ENCODE measurements around the gene HDHD3.

HDHD3 gene

DNA sequence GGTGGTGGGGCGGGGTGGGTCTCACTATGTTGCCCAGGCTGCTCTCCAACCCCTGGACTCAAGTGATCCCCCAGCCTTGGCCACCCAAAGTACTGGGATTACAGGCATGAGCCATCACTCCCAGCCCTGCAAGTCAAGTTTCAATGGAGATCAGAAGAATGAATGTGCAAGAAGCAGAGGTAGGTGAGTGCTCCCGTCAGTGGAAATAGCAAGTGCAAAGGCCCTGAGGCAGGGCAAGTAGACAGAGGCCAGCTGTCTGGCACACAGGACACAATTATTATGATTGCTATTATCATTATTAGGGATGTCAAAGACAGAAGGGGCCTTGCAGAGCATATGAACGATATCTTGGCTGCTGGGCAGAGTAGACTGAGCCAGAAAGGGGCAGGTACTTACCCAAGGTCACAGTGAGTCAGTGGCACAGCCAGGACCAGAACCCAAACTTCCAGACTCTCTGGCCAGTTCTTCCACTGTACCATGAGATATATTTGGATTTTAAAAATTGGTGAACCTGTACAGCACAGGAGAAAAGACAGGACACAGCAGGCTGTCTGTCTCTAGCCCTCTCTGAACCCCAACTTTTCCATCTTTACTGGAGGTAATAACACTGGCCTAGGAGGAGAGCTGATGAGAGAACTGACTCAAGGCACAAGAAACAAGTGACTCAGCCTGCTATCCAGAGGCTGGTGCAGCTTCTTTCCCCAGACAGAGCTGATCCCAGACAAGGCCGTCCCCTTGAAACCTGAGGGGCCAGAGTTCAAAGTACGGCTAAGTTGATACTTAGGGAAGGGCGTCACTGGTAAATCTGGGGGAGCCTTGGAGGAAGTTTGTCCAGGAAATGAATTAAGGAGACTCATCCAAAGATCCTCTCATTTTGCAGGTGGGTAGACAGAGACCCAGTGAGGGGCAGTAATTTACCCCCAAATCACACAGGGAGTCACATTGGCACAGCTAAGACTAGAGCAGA lies 1.4 kb downstream of the HDHD3 start:
- CTCF ChIA-PET, result interaction anchor here (0.6 to 0.9 kb wide), 2 partner anchors 14 to 101 kb away, joined by 3 read pairs; no protein-coding TSS in a partner anchor
- no peak for TF ChIP-seq ARNT (IDR thresholded peaks at IDR 0.05)
- TF ChIP-seq SP1 (IDR thresholded peaks at IDR 0.05), result no peak
- TF ChIP-seq, protein P1, sequence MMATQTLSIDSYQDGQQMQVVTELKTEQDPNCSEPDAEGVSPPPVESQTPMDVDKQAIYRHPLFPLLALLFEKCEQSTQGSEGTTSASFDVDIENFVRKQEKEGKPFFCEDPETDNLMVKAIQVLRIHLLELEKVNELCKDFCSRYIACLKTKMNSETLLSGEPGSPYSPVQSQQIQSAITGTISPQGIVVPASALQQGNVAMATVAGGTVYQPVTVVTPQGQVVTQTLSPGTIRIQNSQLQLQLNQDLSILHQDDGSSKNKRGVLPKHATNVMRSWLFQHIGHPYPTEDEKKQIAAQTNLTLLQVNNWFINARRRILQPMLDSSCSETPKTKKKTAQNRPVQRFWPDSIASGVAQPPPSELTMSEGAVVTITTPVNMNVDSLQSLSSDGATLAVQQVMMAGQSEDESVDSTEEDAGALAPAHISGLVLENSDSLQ (IDR thresholded peaks at IDR 0.05), result no peak
- TF ChIP-seq ELF4 (IDR thresholded peaks at IDR 0.05), result no peak
- no peak for TF ChIP-seq L3MBTL2 (conservative IDR thresholded peaks at IDR 0.05)
- no peak for TF ChIP-seq BHLHE40 (IDR thresholded peaks at IDR 0.05; ENCODE audit: borderline replicate concordance)
- no peak for TF ChIP-seq LEF1 (IDR thresholded peaks at IDR 0.05; ENCODE audit: borderline replicate concordance)
- TF ChIP-seq ZNF384 (IDR thresholded peaks at IDR 0.05), result no peak
- TF ChIP-seq FOXK2 (IDR thresholded peaks at IDR 0.05), result no peak
- TF ChIP-seq SUZ12 (IDR thresholded peaks at IDR 0.05), result no peak
- no peak for DNase-seq (ENCODE audit: extremely low spot score)
- POLR2A ChIA-PET, result interaction anchor here (0.7 to 1.3 kb wide), 2 partner anchors 36 to 100 kb away, joined by 3 read pairs; partner anchors contain the start of genes CDC26, PRPF4 and WDR31

DNA sequence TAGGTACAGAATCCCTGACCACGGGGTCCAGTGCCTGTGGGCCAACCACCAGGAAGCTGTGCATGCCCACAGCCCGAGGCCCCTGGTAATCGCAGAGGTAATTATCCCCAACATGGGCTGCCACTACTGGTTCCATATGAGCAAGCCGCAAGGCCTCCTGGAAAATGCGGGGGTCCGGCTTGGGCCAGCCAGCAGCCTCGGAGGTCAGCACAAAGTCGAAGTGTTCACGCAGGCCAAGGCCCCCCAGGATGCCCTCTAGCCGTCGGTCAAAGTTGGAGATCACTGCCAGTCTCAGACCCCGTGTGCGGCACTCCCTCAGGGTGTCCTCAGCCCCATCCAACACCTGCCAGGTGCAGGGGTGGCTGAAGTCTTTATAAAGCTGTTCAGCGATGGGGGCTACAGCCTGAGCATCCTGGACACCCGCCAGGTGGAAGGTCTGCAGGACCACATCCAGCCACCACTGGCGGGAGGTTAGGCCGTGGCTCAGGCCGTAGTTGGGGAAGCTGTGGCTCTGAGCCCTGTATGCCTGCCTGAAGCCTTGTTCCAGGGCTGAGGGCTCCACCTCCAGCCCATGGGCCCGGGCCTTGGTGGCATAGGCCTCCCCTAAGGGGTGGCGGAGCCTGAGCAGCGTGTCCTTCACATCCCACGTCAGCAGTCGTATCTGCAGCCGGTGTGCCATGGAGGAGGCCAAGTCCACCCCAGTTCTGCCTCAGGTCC lies 3.0 kb downstream of the HDHD3 start:
- POLR2A ChIA-PET, result no interaction called here
- DNase-seq (ENCODE audit: extremely low spot score), result no peak
- TF ChIP-seq ZNF384 (IDR thresholded peaks at IDR 0.05) (no peak), ELF4 (IDR thresholded peaks at IDR 0.05) (no peak), HDGF (IDR thresholded peaks at IDR 0.05; ENCODE audit: borderline replicate concordance) (no peak), CTBP1 (IDR thresholded peaks at IDR 0.05; ENCODE audit: borderline replicate concordance) (no peak), TARDBP (IDR thresholded peaks at IDR 0.05) (no peak), ARNT (IDR thresholded peaks at IDR 0.05) (no peak), SUZ12 (IDR thresholded peaks at IDR 0.05) (no peak), BHLHE40 (IDR thresholded peaks at IDR 0.05; ENCODE audit: borderline replicate concordance) (no peak)
- CTCF ChIA-PET, result interaction anchor here (0.9 kb wide), 1 partner anchor 12 kb away, joined by 3 read pairs; no protein-coding TSS in a partner anchor

- no peak for DNase-seq (ENCODE audit: extremely low spot score)
- POLR2A ChIA-PET, result no interaction called here
- no peak for TF ChIP-seq CTBP1 (IDR thresholded peaks at IDR 0.05; ENCODE audit: borderline replicate concordance)
- CTCF ChIA-PET, result no interaction called here
These were observed 3.5 kb downstream of the HDHD3 start for GRCh38 chr9:113373256-113373655.

- CTCF ChIA-PET, result no interaction called here
- TF ChIP-seq NFRKB (IDR thresholded peaks at IDR 0.05) (no peak), FOXM1 (IDR thresholded peaks at IDR 0.05; ENCODE audit: borderline replicate concordance) (no peak), SP1 (IDR thresholded peaks at IDR 0.05) (no peak), SUZ12 (IDR thresholded peaks at IDR 0.05) (no peak), L3MBTL2 (conservative IDR thresholded peaks at IDR 0.05) (no peak), ARNT (IDR thresholded peaks at IDR 0.05) (no peak), CTBP1 (IDR thresholded peaks at IDR 0.05; ENCODE audit: borderline replicate concordance) (no peak)
- TF ChIP-seq, protein P1 (IDR thresholded peaks at IDR 0.05), result no peak
- POLR2A ChIA-PET, result no interaction called here
- DNase-seq (ENCODE audit: extremely low spot score), result no peak
These were observed 4.7 kb downstream of the HDHD3 start for GRCh38 chr9:113372059-113372458.

DNA sequence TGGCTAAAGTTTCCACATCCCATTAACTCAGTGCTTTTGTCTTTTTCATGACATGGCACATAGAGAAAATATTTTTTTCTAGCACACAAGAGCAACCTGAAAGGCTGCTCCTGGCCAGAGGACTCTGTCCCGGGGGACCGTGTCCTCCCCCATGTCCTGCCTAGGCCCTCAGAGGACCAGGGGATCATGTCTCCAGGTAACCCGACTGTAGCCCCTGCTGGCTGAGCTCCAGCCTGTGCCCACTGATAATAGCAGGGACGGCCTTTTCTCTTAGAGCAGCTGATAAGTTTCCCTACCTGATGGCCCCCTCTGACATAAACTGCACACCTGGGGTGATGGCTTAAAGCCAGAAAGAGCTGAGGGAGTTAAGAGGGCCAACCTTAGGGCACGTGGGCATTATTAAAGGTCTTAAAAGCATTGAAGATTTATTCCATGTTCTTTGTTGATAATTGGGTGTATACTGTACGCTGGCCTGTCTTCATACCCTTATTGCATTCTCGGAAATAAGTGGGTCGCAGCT lies 5.9 kb downstream of the HDHD3 start:
- TF ChIP-seq NFRKB (IDR thresholded peaks at IDR 0.05) (no peak), CTBP1 (IDR thresholded peaks at IDR 0.05; ENCODE audit: borderline replicate concordance) (no peak), FOXK2 (IDR thresholded peaks at IDR 0.05) (no peak), L3MBTL2 (conservative IDR thresholded peaks at IDR 0.05) (no peak), ZNF384 (IDR thresholded peaks at IDR 0.05) (no peak)
- TF ChIP-seq, protein P1 (IDR thresholded peaks at IDR 0.05), result no peak
- ChIA-PET CTCF (no interaction called here), POLR2A (interaction anchor here (1.6 kb wide), 1 partner anchor 31 kb away, joined by 7 read pairs; the partner anchor contains the start of gene WDR31)
- DNase-seq (ENCODE audit: extremely low spot score), result no peak

GRCh38 chr9:113369855-113370140 lies 7.0 kb downstream of the HDHD3 start:
- TF ChIP-seq SP1 (IDR thresholded peaks at IDR 0.05) (no peak), FOXM1 (IDR thresholded peaks at IDR 0.05; ENCODE audit: borderline replicate concordance) (no peak), NFRKB (IDR thresholded peaks at IDR 0.05) (no peak), LEF1 (IDR thresholded peaks at IDR 0.05; ENCODE audit: borderline replicate concordance) (no peak), SUZ12 (IDR thresholded peaks at IDR 0.05) (no peak), CTBP1 (IDR thresholded peaks at IDR 0.05; ENCODE audit: borderline replicate concordance) (no peak), L3MBTL2 (conservative IDR thresholded peaks at IDR 0.05) (no peak), FOXA1 (IDR thresholded peaks at IDR 0.05) (no peak), BHLHE40 (IDR thresholded peaks at IDR 0.05; ENCODE audit: borderline replicate concordance) (no peak), TARDBP (IDR thresholded peaks at IDR 0.05) (no peak), ZNF384 (IDR thresholded peaks at IDR 0.05) (no peak), ELF4 (IDR thresholded peaks at IDR 0.05) (no peak), FOXK2 (IDR thresholded peaks at IDR 0.05) (no peak), HDGF (IDR thresholded peaks at IDR 0.05; ENCODE audit: borderline replicate concordance) (no peak)
- TF ChIP-seq, protein P1 (IDR thresholded peaks at IDR 0.05), result no peak
- POLR2A ChIA-PET, result no interaction called here
- DNase-seq (ENCODE audit: extremely low spot score), result no peak
- CTCF ChIA-PET, result no interaction called here

All from HEK293T (cell line).